K562 (cell line): ENCODE results near the gene EIF4EBP2. TPM values are rescaled to one million over a fixed set of nuclear protein-coding genes. Genes with fewer than 3 reads are reported as not detected.

Experiments
- ATAC-seq: fragments of 200-7000 bp; cut with Tn5 transposase; 3 replicates; pipeline ENCODE4 v1.9.1; 2020; ENCODE audit warnings: moderate library complexity
- BruUV-seq: library from RNA; stranded (reverse); fragments of 400-500 nt; replicated peaks from 2 replicates; lab custom pipeline; 2021; lab: Mats Ljungman, UMichigan
- CTCF ChIA-PET: fragments of 300-600 bp; formaldehyde crosslinking; extraction: SDS; loops from one replicate; lab custom pipeline; 2021; ENCODE audit warnings: low intra/inter-chr PET ratio; lab: Yijun Ruan, JAX
- POLR2A ChIA-PET: fragments of 300-600, 350-650 bp; sonication (Branson Sonifier 250); formaldehyde crosslinking; extraction: SDS; loops from one replicate; lab custom pipeline; 2021; ENCODE audit warnings: antibody characterized with exemption, inconsistent platforms; lab: Yijun Ruan, JAX
- DNase-seq, 4 experiments: peaks; one replicate each; pipeline versions ENCODE4 v3.0.0 to v3.0.0-alpha.2; 2011 to 2018; ENCODE audit warnings: low spot score in 3 of 4, mixed read lengths in 3 of 4; ENCODE audit errors: extremely low read depth in 1 of 4
- FAIRE-seq: peaks from 2 replicates; lab custom pipeline; 2011; peaks lifted over from hg19 to GRCh38; lab: Jason Lieb, UNC
- H2AFZ ChIP-seq: 2 replicates; pipeline ENCODE4 v1.6.0; 2011; ENCODE audit warnings: low read depth, low read length, control low read depth, inconsistent platforms
- H3K27ac ChIP-seq: fragments of 200-600 bp; 3 replicates; pipeline ENCODE4 v1.8.0; 2011; ENCODE audit warnings: low read depth, mild to moderate bottlenecking, control low read depth, inconsistent platforms, low read length, moderate library complexity, mixed read lengths; ENCODE audit errors: extremely low read depth
- H3K27me3 ChIP-seq, 2 experiments: fragments of 300-600 bp in 1 of 2; 2 replicates in 1 of 2; 3 replicates in 1 of 2; pipeline versions ENCODE4 v1.6.0 to v1.8.0; 2011; ENCODE audit warnings: inconsistent platforms in 2 of 2, low read length in 2 of 2, mild to moderate bottlenecking in 1 of 2, mixed read lengths in 1 of 2, moderate library complexity in 1 of 2; ENCODE audit not compliant: control insufficient read depth in 2 of 2, insufficient read depth in 2 of 2
- H3K36me3 ChIP-seq: fragments of 300-600 bp; 3 replicates; pipeline ENCODE4 v1.8.0; 2011; ENCODE audit warnings: mild to moderate bottlenecking, low read length, inconsistent platforms; ENCODE audit not compliant: control insufficient read depth, insufficient read depth
- H3K4me1 ChIP-seq, 2 experiments: fragments of 200-600 bp in 1 of 2; replicated peaks in 1 of 2; 2 replicates in 1 of 2; 3 replicates in 1 of 2; pipeline versions ENCODE4 v1.5.1 to v1.8.0; 2011; ENCODE audit warnings: inconsistent platforms in 2 of 2, low read length in 2 of 2, mild to moderate bottlenecking in 1 of 2, mixed read lengths in 1 of 2, moderate library complexity in 1 of 2; ENCODE audit not compliant: control insufficient read depth in 2 of 2, insufficient read depth in 2 of 2
- H3K4me2 ChIP-seq: 2 replicates; pipeline ENCODE4 v1.6.1; 2011; ENCODE audit warnings: low read length, control low read depth, inconsistent platforms, mixed read lengths; ENCODE audit not compliant: insufficient read depth
- H3K4me3 ChIP-seq: fragments of 200-600 bp; sonication (generic), shearing (Covaris generic); 2 replicates; pipeline ENCODE4 v1.5.1; 2016; ENCODE audit warnings: control low read depth, inconsistent platforms
- H3K79me2 ChIP-seq: fragments of 200-600 bp; 3 replicates; pipeline ENCODE4 v1.8.0; 2011; ENCODE audit warnings: low read length, inconsistent platforms; ENCODE audit not compliant: control insufficient read depth, insufficient read depth
- H3K9ac ChIP-seq, 2 experiments: 2 replicates each; pipeline versions ENCODE4 v1.6.0 to v1.6.1; 2011; ENCODE audit warnings: low read depth in 2 of 2, low read length in 2 of 2, control low read depth in 1 of 2, inconsistent platforms in 1 of 2, mild to moderate bottlenecking in 1 of 2, mixed read lengths in 1 of 2; ENCODE audit not compliant: insufficient read depth in 1 of 2
- H3K9me1 ChIP-seq: one replicate; pipeline ENCODE4 v1.6.0; 2011; ENCODE audit warnings: inconsistent platforms, mild to moderate bottlenecking, low read length, moderate library complexity; ENCODE audit not compliant: control insufficient read depth, insufficient read depth
- H3K9me3 ChIP-seq: replicated peaks from 2 replicates; pipeline ENCODE4 v1.5.1; 2011; ENCODE audit warnings: low read depth, low read length, inconsistent platforms; ENCODE audit not compliant: control insufficient read depth, insufficient read depth
- H4K20me1 ChIP-seq: replicated peaks from 2 replicates; pipeline ENCODE4 v1.6.1; 2011; ENCODE audit warnings: low read length, inconsistent platforms, mixed read lengths; ENCODE audit not compliant: control insufficient read depth, insufficient read depth
- CEBPB ChIP-seq: fragments of 450-650 bp; IDR thresholded peaks from 2 replicates; pipeline ENCODE4 v1.6.1; 2016; ENCODE audit warnings: missing genetic modification characterization, missing compliant biosample characterization
- CEBPG ChIP-seq, 3 experiments: fragments of 200-800 bp in 1 of 3; sonication (Bioruptor generic) in 1 of 3; sonication (generic) in 1 of 3; formaldehyde crosslinking in 1 of 3; IDR thresholded peaks in 2 of 3; conservative IDR thresholded peaks in 1 of 3; 2 replicates each; pipeline versions ENCODE4 v1.6.1 to v1.8.0; 2016 to 2022; ENCODE audit warnings: missing compliant biosample characterization in 2 of 3, missing genetic modification characterization in 2 of 3, mild to moderate bottlenecking in 1 of 3, missing genetic modification reagents in 1 of 3
- IRF9 ChIP-seq: fragments of 450-650 bp; IDR thresholded peaks from 2 replicates; pipeline ENCODE4 v1.6.1; 2016; ENCODE audit warnings: missing biosample characterization, missing genetic modification characterization
- PHTF2 ChIP-seq: fragments of 250-450 bp; sonication (Bioruptor Pico); IDR thresholded peaks from 2 replicates; pipeline ENCODE4 v1.5.0; 2021; ENCODE audit warnings: mild to moderate bottlenecking
- TCFL5 ChIP-seq: fragments of 250-450 bp; sonication (Bioruptor Pico); conservative IDR thresholded peaks from 2 replicates; pipeline ENCODE4 v1.6.1; 2021; ENCODE audit warnings: mild to moderate bottlenecking, moderate library complexity, matching md5 sums
- ZBED1 ChIP-seq: IDR thresholded peaks from 2 replicates; pipeline ENCODE4 v1.6.1; 2014
- WGBS: fragments of 100-300 bp; shearing (Covaris generic); methylation state at CpG from one replicate; pipeline ENCODE4 v1.1.6; 2016; ENCODE audit warnings: low coverage, mixed read lengths; ENCODE audit not compliant: insufficient coverage; ENCODE audit errors: missing lambda C conversion rate; 5-methylcytosine and 5-hydroxymethylcytosine counted together
- in situ Hi-C: fragments of 300-500 bp; cut with MboI; formaldehyde crosslinking; loops from 4 replicates; pipeline ENCODE4 v1.15.0; 2018; ENCODE audit warnings: inconsistent platforms, mixed read lengths
- intact Hi-C: fragments of 100-400 bp; cut with micrococcal nuclease; formaldehyde crosslinking; loops from 2 replicates; pipeline ENCODE4 v1.14.2; 2022
- polyA plus RNA-seq, 8 experiments: library from polyadenylated mRNA; depleted of rRNA in 4 of 8; stranded (reverse) in 5 of 8; unstranded in 3 of 8; fragments of >200 nt; fragmentation: Nextera tagmentation in 2 of 8; fragmentation: Illumina TruSeq in 1 of 8; extraction: Ambion mirVana in 2 of 8; extraction: Trizol in 1 of 8; gene quantifications; 2 replicates each; pipeline versions ENCODE4 v1.2.1 to v1.2.3, GENCODE V29; 2011 to 2014; ENCODE audit warnings: inconsistent platforms in 1 of 8, missing spikeins in 1 of 8
- total RNA-seq, 7 experiments: library from RNA; depleted of rRNA in 6 of 7; stranded (reverse); fragments of >200 nt in 6 of 7; fragmentation: Illumina TruSeq in 2 of 7; extraction: Trizol in 2 of 7; gene quantifications; 2 replicates each; pipeline versions ENCODE4 v1.2.1 to v1.2.3, GENCODE V29; 2011 to 2021; ENCODE audit warnings: low replicate concordance in 1 of 7
- TF ChIP-seq, protein P1 (sequence below), 2 experiments: fragments of 450-650 bp in 1 of 2; sonication (generic) in 1 of 2; formaldehyde crosslinking in 1 of 2; IDR thresholded peaks in 1 of 2; conservative IDR thresholded peaks in 1 of 2; 2 replicates each; pipeline versions ENCODE4 v1.6.1 to v1.8.1; 2016 to 2023; ENCODE audit warnings: mild to moderate bottlenecking in 2 of 2, moderate library complexity in 2 of 2, inconsistent platforms in 1 of 2, missing genetic modification reagents in 1 of 2

EIF4EBP2 gene
- total and polyA plus RNA-seq, 9 of the 15 experiments (the other 6 are each of a cell fraction or from before 2014, with no cell fraction given): 16.1 to 67.5 (median 38.3) TPM

- H3K27me3 ChIP-seq: no peaks in the 10 kb centered on the region
- 6% methylated on average over 1 of the region's 1 CpG for WGBS
- no peak overlapping the region for H3K4me2 ChIP-seq
- H3K9me1 ChIP-seq: no peaks in the 10 kb centered on the region
- ChIA-PET POLR2A (interaction anchor here (0.6 to 1.5 kb wide), 6 partner anchors 8 to 153 kb away, joined by 3 to 7 read pairs (median 4); partner anchors contain the start of gene EIF4EBP2), CTCF (no interaction called here)
- ATAC-seq (no peak), DNase-seq (no peak), FAIRE-seq (no peak)
- no peak overlapping the region for H3K4me3 ChIP-seq
- H2AFZ ChIP-seq: no peak overlapping the region
- intact Hi-C loops: no loop called here
- no peak overlapping the region for H3K9ac ChIP-seq
- H3K79me2 ChIP-seq: no peaks in the 10 kb centered on the region
- no peaks in the 10 kb centered on the region for H3K9me3 ChIP-seq
- H3K36me3 ChIP-seq: no peaks in the 10 kb centered on the region
- H3K27ac ChIP-seq: no peak overlapping the region
- H4K20me1 ChIP-seq: no peaks in the 10 kb centered on the region
- in situ Hi-C loops: no loop called here
- BruUV-seq: no TSS peak
- peaks cover 3 to 7% of the 10 kb centered on the region in 2 experiments; a peak in 2 of 5 replicates for H3K4me1 ChIP-seq
- TF ChIP-seq CEBPG (CRISPR knock-in tag; IDR thresholded peaks at IDR 0.05): peak; percentile 66
- peak; percentile 83 to 85 for TF ChIP-seq CEBPG (tag; conservative IDR thresholded peaks at IDR 0.05 in 1 of 2, IDR thresholded peaks at IDR 0.05 in 1 of 2)
- TF ChIP-seq CEBPB: peak; percentile 87
- no peak for TF ChIP-seq ZBED1
- TF ChIP-seq IRF9 (tag): peak; percentile 58; the same call in 1 of the 2 replicates
- TF ChIP-seq TCFL5 (CRISPR knock-in tag): no peak
- TF ChIP-seq, protein P1, sequence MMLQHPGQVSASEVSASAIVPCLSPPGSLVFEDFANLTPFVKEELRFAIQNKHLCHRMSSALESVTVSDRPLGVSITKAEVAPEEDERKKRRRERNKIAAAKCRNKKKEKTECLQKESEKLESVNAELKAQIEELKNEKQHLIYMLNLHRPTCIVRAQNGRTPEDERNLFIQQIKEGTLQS (IDR thresholded peaks at IDR 0.05): peak; percentile 92
- TF ChIP-seq, protein P1 (CRISPR knock-in tag; conservative IDR thresholded peaks at IDR 0.05): no peak
- TF ChIP-seq PHTF2 (CRISPR knock-in tag): no peak
Observed at GRCh38 chr10:70396140-70396539, 7.8 kb upstream of the EIF4EBP2 start.
